GM21786 (cell line): ENCODE measurements around the gene SEPTIN12.

ENCODE experiments used
- ATAC-seq: cut with Tn5 transposase; IDR thresholded peaks from one replicate; pipeline ENCODE4 v1.9.1; 2021; ENCODE audit not compliant: unreplicated experiment

Gene SEPTIN12, protein sequence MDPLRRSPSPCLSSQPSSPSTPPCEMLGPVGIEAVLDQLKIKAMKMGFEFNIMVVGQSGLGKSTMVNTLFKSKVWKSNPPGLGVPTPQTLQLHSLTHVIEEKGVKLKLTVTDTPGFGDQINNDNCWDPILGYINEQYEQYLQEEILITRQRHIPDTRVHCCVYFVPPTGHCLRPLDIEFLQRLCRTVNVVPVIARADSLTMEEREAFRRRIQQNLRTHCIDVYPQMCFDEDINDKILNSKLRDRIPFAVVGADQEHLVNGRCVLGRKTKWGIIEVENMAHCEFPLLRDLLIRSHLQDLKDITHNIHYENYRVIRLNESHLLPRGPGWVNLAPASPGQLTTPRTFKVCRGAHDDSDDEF

DNA sequence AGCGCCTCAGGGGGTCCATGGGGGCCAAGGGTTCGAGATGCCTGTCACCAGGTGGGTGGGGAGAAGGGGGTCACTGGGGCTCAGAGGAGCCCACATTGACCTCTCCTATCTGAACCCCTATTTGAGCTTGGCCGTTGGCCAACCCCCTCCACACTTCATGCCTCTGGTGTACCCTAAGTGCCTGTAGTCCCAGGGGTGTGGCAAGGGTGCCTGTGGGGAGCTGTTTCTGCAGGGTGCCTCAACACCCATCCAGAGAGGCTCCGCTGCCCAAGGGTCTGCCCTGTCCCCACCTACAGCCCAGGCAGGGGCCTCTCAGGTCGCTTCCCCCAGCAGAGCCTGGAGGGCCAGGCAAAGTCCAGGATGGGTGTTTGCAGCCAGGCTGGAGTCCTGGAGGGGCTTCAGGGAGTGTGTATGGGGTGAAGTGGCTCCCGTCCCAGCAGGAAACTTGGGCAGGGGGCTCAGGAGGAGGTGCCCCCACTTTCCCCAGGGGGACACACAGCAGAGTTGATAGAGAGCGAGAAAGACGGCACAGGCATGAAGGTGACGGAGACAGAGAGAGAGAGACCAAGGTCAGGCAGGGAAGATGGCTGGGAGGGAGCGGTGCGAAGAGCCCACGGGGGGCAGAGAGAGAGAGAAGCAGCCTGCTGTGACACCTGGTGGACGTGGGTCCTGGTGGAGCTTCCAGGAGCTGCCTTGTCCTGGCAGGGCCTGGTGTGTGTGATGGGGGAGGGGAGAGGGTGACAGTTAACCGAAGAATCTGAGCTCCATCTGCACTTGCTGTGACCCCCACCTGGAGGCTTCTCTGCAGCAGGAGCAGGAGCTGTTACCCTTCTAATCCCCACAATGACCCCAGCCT, at the start of gene SEPTIN12:
SEPTIN12 (minus strand) TSS at position 719 of the 856 bp plus-strand sequence; CDS start at position 19, 700 bp downstream.
- ATAC-seq = no peak

GRCh38 chr16:4836727-4837126, 48.6 kb upstream of the SEPTIN12 start:
- ATAC-seq = no peak

- no peak for ATAC-seq
Observed at GRCh38 chr16:4833584-4833983, 45.4 kb upstream of the SEPTIN12 start.

DNA sequence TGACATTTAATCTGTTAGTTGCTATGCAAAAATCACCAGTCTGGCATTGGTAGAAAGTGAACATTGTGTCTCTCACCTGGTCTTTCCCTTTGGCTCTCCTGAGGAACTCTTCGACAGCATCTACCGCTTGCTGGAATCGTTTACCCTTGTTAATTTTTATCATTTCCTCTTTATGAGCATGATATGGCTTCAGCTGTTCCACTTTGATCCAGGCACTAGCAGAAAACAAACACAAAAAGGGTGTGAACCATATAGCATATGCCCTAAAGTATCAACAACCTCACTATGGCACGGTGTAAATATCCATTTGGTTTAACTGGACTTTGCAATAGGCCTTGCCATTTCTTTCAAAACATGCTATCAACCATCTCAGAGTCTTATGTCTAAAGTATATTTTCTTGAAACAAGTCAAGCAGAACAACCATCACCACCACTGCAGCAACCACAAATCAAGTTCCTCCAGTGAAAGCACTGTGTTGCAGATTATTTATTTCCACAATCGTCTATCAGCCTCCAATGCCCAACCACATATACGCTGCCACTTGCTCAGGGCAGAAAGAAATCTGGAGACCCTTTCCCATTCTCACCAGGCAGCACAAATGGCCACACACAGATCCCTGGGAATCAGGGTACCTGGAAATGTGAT, 44.7 kb upstream of the SEPTIN12 start:
- ATAC-seq = no peak

DNA sequence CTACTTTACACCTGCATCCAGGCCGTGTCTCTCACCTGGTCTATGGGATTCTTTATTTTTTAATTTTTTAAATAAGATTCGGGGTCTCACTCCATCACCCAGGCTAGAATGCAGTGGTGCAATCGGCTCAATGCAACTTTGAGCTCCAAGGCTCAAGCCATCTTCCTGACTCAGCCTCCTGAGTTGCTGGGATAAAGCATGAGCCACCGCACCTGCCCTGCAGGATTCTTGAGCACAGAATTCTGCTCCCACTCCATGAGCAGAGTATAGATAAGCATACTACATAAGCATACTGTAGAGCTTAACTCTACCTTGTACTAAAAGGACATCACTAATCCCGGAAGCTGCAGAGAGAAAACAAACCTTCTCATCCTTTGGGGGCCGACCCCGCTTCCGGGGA, 43.5 kb upstream of the SEPTIN12 start:
- ATAC-seq = no peak

DNA sequence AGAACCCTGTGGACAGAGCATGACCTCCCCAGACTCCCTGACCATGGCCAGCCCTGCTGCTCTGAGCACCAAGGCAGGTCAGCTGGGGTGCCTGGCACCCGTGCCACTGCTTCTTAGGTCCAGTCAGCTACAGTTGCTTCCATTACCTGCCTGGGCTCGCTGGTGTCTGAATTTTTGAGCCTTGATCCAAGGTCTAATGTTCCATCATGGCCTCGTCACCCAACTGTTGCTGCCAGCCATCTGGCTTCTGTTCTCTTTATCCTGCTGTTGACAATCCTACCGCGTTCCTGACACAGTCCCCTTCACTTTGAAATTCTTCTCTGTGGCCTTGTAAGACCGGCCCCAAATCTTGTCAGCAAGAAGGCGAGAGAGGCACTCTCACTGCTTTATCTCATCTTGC, 42.3 kb upstream of the SEPTIN12 start:
- no peak for ATAC-seq

GRCh38 chr16:4828567-4829321, 40.6 kb upstream of the SEPTIN12 start:
- ATAC-seq = no peak

DNA sequence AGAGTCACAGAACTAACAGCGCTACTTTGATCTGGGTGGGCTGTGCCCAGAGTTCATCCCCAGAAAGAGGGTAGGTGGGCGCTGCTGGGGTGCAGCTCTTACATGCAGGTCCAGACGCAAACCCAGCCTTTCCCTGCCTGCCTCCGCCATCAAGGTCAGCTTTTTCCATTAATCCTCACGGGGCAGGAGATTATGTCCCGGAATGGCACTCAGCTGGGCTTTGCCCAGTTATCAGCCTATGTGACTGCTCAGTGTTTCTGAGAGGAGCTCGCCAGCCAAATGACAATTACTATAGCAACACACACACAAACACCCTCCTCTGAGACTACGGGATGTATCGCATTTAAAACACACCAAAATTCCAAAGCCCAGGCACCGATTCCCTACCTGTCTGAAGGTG, 38.8 kb upstream of the SEPTIN12 start:
- no peak for ATAC-seq

GRCh38 chr16:4826526-4826925, 38.4 kb upstream of the SEPTIN12 start:
- ATAC-seq = no peak

GRCh38 chr16:4825196-4825595, 37.1 kb upstream of the SEPTIN12 start:
- ATAC-seq = no peak

DNA sequence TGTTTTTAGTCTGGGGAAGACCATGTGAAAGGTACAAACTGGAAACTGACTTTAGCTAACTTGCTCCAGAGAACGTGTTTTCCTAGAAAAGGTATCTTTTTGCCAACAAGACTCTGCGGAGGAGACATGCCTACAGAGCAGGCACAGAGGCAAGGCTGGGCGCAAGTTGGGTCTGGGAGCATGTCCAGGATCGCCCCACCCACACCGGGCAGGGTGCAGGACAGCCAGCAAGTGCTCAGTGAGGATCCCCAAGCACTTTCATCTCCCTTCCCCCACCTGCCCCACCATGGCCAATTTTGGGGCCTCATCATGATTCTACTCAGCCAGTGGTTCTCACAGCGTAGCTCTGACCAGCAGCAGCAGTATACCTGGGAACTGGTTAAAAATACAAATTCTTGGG, 32.5 kb upstream of the SEPTIN12 start:
- no peak for ATAC-seq

- ATAC-seq = no peak
Observed at GRCh38 chr16:4814542-4815173, 26.5 kb upstream of the SEPTIN12 start.

DNA sequence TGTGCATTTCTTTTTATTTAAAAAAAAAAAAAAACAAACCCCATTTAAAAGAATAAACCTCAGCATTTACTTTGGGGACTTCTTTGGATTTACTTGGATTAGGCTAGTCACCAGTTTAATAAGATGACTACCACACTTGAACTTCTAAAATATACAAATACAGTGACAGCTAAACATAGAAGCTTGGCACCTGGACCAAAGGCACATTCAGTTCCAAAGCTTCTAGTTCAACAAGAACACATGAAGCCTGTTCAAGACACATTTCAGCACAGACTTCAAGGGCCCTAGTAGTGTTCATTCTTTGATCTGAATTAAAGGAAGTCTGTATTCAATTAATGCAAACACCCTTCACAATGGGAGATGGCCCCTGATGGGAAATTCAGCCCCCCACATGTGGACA, 25.9 kb upstream of the SEPTIN12 start:
- ATAC-seq = no peak

GRCh38 chr16:4813251-4814003, 25.3 kb upstream of the SEPTIN12 start:
- ATAC-seq = no peak

DNA sequence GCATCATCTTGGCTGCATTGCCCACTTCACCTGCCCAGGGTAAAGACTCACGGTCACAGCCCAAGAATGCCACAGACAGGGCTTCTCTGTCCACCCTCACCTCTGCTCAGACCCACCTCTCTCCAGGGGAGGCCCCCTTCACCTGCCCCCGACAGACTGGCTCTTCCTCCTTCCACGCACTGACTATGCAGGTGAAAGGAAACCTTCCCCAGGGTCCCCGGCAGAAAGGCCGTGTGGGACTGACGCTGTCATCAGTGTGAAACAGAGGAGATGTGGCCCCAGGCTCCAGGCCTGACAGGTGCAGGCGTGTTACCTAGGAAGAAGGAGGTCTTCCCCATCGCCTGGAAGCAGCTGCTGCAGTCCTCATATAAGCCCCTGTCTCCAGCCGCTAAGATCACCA, 23.6 kb upstream of the SEPTIN12 start:
- ATAC-seq = no peak

DNA sequence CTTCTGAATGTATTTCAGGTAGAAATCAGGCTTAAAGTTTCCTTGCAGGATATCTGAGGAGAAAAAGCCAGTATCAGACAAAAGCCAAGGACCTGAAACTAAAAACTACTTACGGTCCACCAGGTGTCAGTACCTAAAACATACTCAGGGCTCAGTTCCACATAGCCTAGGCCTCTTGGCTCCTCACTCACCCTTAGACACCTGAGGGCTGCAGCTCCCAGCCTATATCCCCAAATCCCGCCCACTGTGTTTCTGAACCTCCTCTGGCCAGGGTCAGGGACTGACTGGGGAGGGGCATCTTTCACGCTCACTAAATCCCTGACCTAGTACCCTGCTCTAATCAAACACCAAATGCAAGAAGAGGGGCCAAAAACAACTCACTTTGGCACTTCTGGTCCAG, 23.1 kb upstream of the SEPTIN12 start:
- ATAC-seq = no peak

DNA sequence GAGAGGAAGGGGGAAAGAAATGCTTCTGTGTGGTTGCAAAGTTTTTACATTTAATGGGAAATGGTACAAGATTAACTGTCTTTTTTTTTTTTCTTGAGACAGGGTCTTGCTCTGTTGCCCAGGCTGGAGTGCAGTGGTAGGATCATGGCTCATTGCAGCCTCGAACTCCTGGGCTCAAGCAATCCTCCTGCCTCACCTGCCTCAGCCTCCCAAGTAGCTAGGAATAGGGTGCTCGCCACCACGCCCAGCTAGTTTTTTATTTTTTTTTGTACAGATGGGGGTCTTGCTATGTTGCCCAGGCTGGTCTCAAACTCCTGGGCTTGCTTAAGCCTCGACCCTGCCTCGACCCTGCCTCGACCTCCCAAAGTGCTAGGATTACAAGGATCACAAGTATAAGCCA, 18.1 kb upstream of the SEPTIN12 start:
- ATAC-seq = no peak

GRCh38 chr16:4805231-4805630, 17.1 kb upstream of the SEPTIN12 start:
- no peak for ATAC-seq

DNA sequence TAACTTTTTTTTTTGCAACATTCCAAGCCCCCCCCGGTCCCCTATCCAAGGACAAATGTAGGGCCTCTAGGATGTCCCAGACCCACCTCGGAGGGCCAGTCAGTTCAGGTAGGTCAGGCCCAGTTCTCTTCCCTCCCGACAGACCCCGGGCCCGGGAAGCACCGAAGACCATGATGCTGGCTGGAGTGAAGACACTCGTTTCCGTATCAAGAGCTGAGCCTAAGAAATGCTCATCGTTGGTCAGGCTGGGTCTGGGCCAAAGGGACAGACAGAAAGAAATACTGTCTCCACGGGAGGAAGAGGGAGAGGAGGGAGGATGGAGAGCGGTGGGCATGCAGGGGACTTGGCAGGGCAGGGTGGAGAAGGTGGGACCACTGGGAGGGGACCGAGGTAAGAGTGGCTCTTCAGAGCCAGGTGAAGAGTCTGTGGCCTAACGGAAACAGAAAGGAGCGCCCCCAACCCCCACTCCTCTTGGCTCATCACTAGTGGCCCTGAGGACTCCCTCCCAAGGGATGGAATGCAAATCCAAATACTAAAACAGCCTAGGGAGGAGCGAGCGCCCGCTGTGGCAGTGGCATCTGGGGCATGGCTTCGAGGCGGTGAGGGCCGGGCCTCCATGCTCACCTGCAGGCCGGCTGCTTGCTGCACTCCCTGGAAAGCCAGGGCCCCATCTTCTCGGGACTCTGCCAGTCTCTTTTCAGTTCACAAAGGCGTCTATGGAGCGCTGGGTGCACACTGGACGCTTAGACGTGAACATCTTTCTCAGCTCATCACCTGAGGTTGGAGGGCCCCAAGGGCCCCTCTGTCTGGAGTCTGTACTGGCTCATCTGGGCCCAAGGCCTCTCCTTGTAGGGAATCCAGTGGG, 16.0 kb upstream of the SEPTIN12 start:
- ATAC-seq = no peak
